Measurements from ENCODE around the gene GFOD2. TPM values are rescaled to one million over a fixed set of nuclear protein-coding genes. Genes with fewer than 3 reads are reported as not detected.

GFOD2 gene
- total and polyA plus RNA-seq, 2 of the 8 experiments (the other 6 are each of a cell fraction or from before 2014, with no cell fraction given) = 21.4 to 33.2 TPM

DNA sequence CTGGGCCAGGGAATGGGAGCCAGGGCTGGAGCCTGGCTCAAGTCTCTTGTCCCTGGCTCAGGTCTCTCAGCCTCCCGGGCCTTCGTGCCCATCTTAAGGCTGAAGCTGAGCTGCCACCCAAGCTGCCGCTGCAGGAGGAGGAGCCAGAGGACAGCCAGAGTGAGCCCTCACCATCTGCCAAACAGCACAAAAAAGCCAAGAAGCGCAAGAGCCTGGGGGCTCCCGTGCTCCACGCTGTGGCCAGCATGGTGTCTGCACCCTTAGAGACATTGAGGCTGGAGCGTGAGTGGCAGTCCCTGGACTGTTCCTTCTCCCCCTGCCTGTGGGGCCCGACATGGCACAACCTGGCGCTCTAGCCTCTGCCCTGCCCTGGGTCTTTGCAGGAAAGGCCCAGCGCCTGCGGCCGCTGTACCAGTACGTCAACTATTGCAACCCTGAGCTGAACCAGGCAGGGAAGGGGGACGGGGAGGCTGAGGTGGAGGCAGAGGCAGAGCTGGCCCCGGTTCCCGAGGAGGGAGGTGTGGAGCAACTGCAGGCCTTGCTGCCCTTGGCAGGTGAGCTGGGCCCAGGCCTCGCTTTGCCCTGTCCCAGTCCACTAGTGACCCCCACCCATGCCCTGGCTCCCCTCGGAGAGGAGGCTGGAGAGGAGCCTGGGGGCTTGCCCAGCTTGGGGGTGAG, 51.2 kb downstream of the GFOD2 start (continued):
- peak; percentile 49; the same call in 1 of the 2 replicates for TF ChIP-seq GABPA (IDR thresholded peaks at IDR 0.05; ENCODE audit: borderline replicate concordance, insufficient read depth, low read length)
- TF ChIP-seq, protein P1, sequence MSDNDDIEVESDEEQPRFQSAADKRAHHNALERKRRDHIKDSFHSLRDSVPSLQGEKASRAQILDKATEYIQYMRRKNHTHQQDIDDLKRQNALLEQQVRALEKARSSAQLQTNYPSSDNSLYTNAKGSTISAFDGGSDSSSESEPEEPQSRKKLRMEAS (IDR thresholded peaks at IDR 0.05) = 0 out of 2 replicates have a peak, but pooled peaks have one; percentile 18

All from H1 (cell line).